ENCODE measurements around the gene ZC3H12A.
"Not testable (repeated sequence)": the region's sequence is repeated elsewhere in the genome, so short reads cannot be mapped to it uniquely, and the experiment has no call there.

ZC3H12A gene

GRCh38 chr1:37502104-37502503 lies 27.7 kb downstream of the ZC3H12A start:
- DNase-seq (ENCODE audit: low spot score) = no peak

- not testable (repeated sequence) for DNase-seq (ENCODE audit: low spot score)
Measured at GRCh38 chr1:37502791-37503190, 28.4 kb downstream of the ZC3H12A start.

- DNase-seq (ENCODE audit: low spot score) = no peak
Measured at GRCh38 chr1:37506740-37507139, 32.4 kb downstream of the ZC3H12A start.

GRCh38 chr1:37509181-37509580 lies 34.8 kb downstream of the ZC3H12A start:
- no peak for DNase-seq (ENCODE audit: low spot score)

GRCh38 chr1:37513795-37514349 lies 39.5 kb downstream of the ZC3H12A start:
- peak; percentile 57 for DNase-seq (ENCODE audit: low spot score)

- DNase-seq (ENCODE audit: low spot score) = peak; percentile 82
Measured at GRCh38 chr1:37514350-37515184, 40.2 kb downstream of the ZC3H12A start, which contains the start of gene MEAF6. Gene MEAF6 (minus strand): TSS chr1:37514766. CDS start chr1:37514746, 20 bp downstream.

- DNase-seq (ENCODE audit: low spot score) = no peak
Measured at GRCh38 chr1:37515185-37516034, 41.0 kb downstream of the ZC3H12A start.

GRCh38 chr1:37517569-37517968 lies 43.2 kb downstream of the ZC3H12A start:
- DNase-seq (ENCODE audit: low spot score) = no peak

GRCh38 chr1:37518241-37518640 lies 43.9 kb downstream of the ZC3H12A start:
- DNase-seq (ENCODE audit: low spot score) = not testable (repeated sequence)

- DNase-seq (ENCODE audit: low spot score) = peak; percentile 57
Measured at GRCh38 chr1:37518929-37519328, 44.5 kb downstream of the ZC3H12A start.

- DNase-seq (ENCODE audit: low spot score) = no peak
Measured at GRCh38 chr1:37519613-37520012, 45.2 kb downstream of the ZC3H12A start.

- DNase-seq (ENCODE audit: low spot score) = not testable (repeated sequence)
Measured at GRCh38 chr1:37529888-37530287, 55.5 kb downstream of the ZC3H12A start.

GRCh38 chr1:37532418-37533156 lies 58.2 kb downstream of the ZC3H12A start:
- not testable (repeated sequence) for DNase-seq (ENCODE audit: low spot score)

GRCh38 chr1:37533317-37534093 lies 59.1 kb downstream of the ZC3H12A start:
- DNase-seq (ENCODE audit: low spot score) = no peak

Data from CD4-positive, alpha-beta T cell treated with Interleukin-15 for 4 hours (primary cell).